WTC11 (cell line): ENCODE measurements around the gene BCO1. TPM values are rescaled to one million over a fixed set of nuclear protein-coding genes. Genes with fewer than 3 reads are reported as not detected.

Experiments
- ATAC-seq: fragments of 200-7000 bp; cut with Tn5 transposase; 2 replicates; pipeline ENCODE4 v1.10.0; 2021; ENCODE audit warnings: mild to moderate bottlenecking, moderate library complexity
- CTCF ChIA-PET: fragments of 300-600 bp; sonication (Branson Sonifier 250); formaldehyde crosslinking; loops from one replicate; lab custom pipeline; 2021; ENCODE audit warnings: antibody characterized with exemption; lab: Charles Lee
- POLR2A ChIA-PET: fragments of 350-600 bp; sonication (Branson Sonifier 250); formaldehyde crosslinking; loops from one replicate; lab custom pipeline; 2021; ENCODE audit warnings: antibody characterized with exemption; lab: Charles Lee
- DNase-seq: peaks from one replicate; pipeline ENCODE4 v3.0.0; 2021; ENCODE audit warnings: low spot score
- H3K27ac Mint-ChIP-seq: 2 replicates; pipeline ENCODE4 v1.8.0; 2021; ENCODE audit warnings: mixed read lengths
- H3K27me3 Mint-ChIP-seq: 2 replicates; pipeline ENCODE4 v1.8.0; 2021; ENCODE audit warnings: low read depth, mild to moderate bottlenecking, moderate library complexity, mixed read lengths
- H3K36me3 Mint-ChIP-seq: 2 replicates; pipeline ENCODE4 v1.8.0; 2021; ENCODE audit warnings: mixed read lengths
- H3K4me1 Mint-ChIP-seq: 2 replicates; pipeline ENCODE4 v1.8.0; 2022; ENCODE audit warnings: mixed read lengths
- H3K4me3 Mint-ChIP-seq: 2 replicates; pipeline ENCODE4 v1.8.0; 2021; ENCODE audit warnings: mild to moderate bottlenecking, moderate library complexity, mixed read lengths
- H3K9me3 Mint-ChIP-seq: 2 replicates; pipeline ENCODE4 v1.8.0; 2021; ENCODE audit warnings: mixed read lengths
- CBFB ChIP-seq: sonication (generic); formaldehyde crosslinking; IDR thresholded peaks from 2 replicates; pipeline ENCODE4 v1.8.1; 2022; ENCODE audit warnings: mild to moderate bottlenecking, low read depth, missing genetic modification reagents
- EMX1 ChIP-seq: fragments of 250-450 bp; sonication (Bioruptor Pico); IDR thresholded peaks from 2 replicates; pipeline ENCODE4 v1.8.0; 2021; ENCODE audit warnings: mild to moderate bottlenecking
- ERG ChIP-seq: fragments of 250-450 bp; sonication (Bioruptor Pico); IDR thresholded peaks from 2 replicates; pipeline ENCODE4 v1.8.0; 2021; ENCODE audit warnings: mild to moderate bottlenecking
- ETV6 ChIP-seq: sonication (generic); formaldehyde crosslinking; IDR thresholded peaks from 2 replicates; pipeline ENCODE4 v1.8.1; 2022; ENCODE audit warnings: mild to moderate bottlenecking, missing genetic modification reagents
- FOXJ3 ChIP-seq: sonication (generic); formaldehyde crosslinking; IDR thresholded peaks from 2 replicates; pipeline ENCODE4 v1.9.0; 2021; ENCODE audit warnings: missing genetic modification reagents, mild to moderate bottlenecking, borderline replicate concordance
- FOXK1 ChIP-seq: sonication (generic); formaldehyde crosslinking; IDR thresholded peaks from 2 replicates; pipeline ENCODE4 v1.8.0; 2022; ENCODE audit warnings: mild to moderate bottlenecking, moderate library complexity, missing genetic modification reagents
- GTF2I ChIP-seq: fragments of 250-450 bp; sonication (Bioruptor Pico); conservative IDR thresholded peaks from 2 replicates; pipeline ENCODE4 v1.4.0; 2021; ENCODE audit warnings: mild to moderate bottlenecking
- HMGXB4 ChIP-seq: sonication (generic); formaldehyde crosslinking; IDR thresholded peaks from 2 replicates; pipeline ENCODE4 v1.8.1; 2023; ENCODE audit warnings: mild to moderate bottlenecking, moderate library complexity, missing genetic modification reagents
- IRF1 ChIP-seq: sonication (generic); formaldehyde crosslinking; IDR thresholded peaks from 2 replicates; pipeline ENCODE4 v1.8.0; 2023; ENCODE audit warnings: missing genetic modification reagents
- MAX ChIP-seq: sonication (generic); formaldehyde crosslinking; IDR thresholded peaks from 2 replicates; pipeline ENCODE4 v1.8.0; 2022; ENCODE audit warnings: mild to moderate bottlenecking, missing genetic modification reagents
- MLX ChIP-seq: sonication (generic); formaldehyde crosslinking; IDR thresholded peaks from 2 replicates; pipeline ENCODE4 v1.8.1; 2023; ENCODE audit warnings: mild to moderate bottlenecking, missing genetic modification reagents, moderate library complexity
- NFATC4 ChIP-seq: fragments of 250-450 bp; sonication (Bioruptor Pico); IDR thresholded peaks from 2 replicates; pipeline ENCODE4 v1.9.0; 2021; ENCODE audit warnings: mild to moderate bottlenecking
- NFE2L1 ChIP-seq: sonication (generic); formaldehyde crosslinking; IDR thresholded peaks from 2 replicates; pipeline ENCODE4 v1.8.1; 2023; ENCODE audit warnings: missing genetic modification reagents
- NR1H2 ChIP-seq: sonication (generic); formaldehyde crosslinking; IDR thresholded peaks from 2 replicates; pipeline ENCODE4 v1.9.0; 2021; ENCODE audit warnings: mild to moderate bottlenecking, moderate library complexity, missing genetic modification reagents
- NR3C1 ChIP-seq: sonication (generic); formaldehyde crosslinking; conservative IDR thresholded peaks from 2 replicates; pipeline ENCODE4 v1.8.1; 2023; ENCODE audit warnings: low read depth, mild to moderate bottlenecking, missing genetic modification reagents
- PRDM15 ChIP-seq: sonication (generic); formaldehyde crosslinking; IDR thresholded peaks from 2 replicates; pipeline ENCODE4 v1.8.0; 2022; ENCODE audit warnings: missing genetic modification reagents
- SMAD3 ChIP-seq: sonication (generic); formaldehyde crosslinking; IDR thresholded peaks from 2 replicates; pipeline ENCODE4 v1.8.0; 2022; ENCODE audit warnings: missing genetic modification reagents, mild to moderate bottlenecking, borderline replicate concordance
- TCF7 ChIP-seq: sonication (generic); formaldehyde crosslinking; IDR thresholded peaks from 2 replicates; pipeline ENCODE4 v1.8.0; 2022; ENCODE audit warnings: mild to moderate bottlenecking, low read depth, missing genetic modification reagents, moderate library complexity
- TEAD4 ChIP-seq: sonication (generic); formaldehyde crosslinking; IDR thresholded peaks from 2 replicates; pipeline ENCODE4 v1.8.0; 2022; ENCODE audit warnings: mild to moderate bottlenecking, missing genetic modification reagents
- ZNF232 ChIP-seq: sonication (generic); formaldehyde crosslinking; IDR thresholded peaks from 2 replicates; pipeline ENCODE4 v1.8.0; 2022; ENCODE audit warnings: mild to moderate bottlenecking, missing genetic modification reagents
- ZNF263 ChIP-seq: sonication (generic); formaldehyde crosslinking; IDR thresholded peaks from 2 replicates; pipeline ENCODE4 v1.8.1; 2022; ENCODE audit warnings: low read depth, mild to moderate bottlenecking, moderate library complexity, missing genetic modification reagents
- ZNF512 ChIP-seq: sonication (generic); formaldehyde crosslinking; IDR thresholded peaks from 2 replicates; pipeline ENCODE4 v1.8.1; 2022; ENCODE audit warnings: missing genetic modification reagents, borderline replicate concordance
- ZSCAN18 ChIP-seq: fragments of 250-450 bp; sonication (Bioruptor Pico); IDR thresholded peaks from 2 replicates; pipeline ENCODE4 v2.1.2; 2022; ENCODE audit warnings: mild to moderate bottlenecking, moderate library complexity
- total RNA-seq: library from RNA; stranded (reverse); gene quantifications from 3 replicates; pipeline ENCODE4 v1.2.3, GENCODE V29; 2021

Gene BCO1
- total RNA-seq, 1 experiment from 2014 or later, result 0.15 TPM

- TF ChIP-seq HMGXB4 (CRISPR knock-in tag) (no peak), ZNF263 (no peak), IRF1 (CRISPR knock-in tag) (no peak), FOXK1 (CRISPR knock-in tag) (no peak), ETV6 (CRISPR knock-in tag) (no peak), FOXJ3 (CRISPR knock-in tag) (no peak), NFE2L1 (CRISPR knock-in tag) (no peak), PRDM15 (CRISPR knock-in tag) (no peak), ERG (no peak)
- Mint-ChIP-seq H3K9me3 (no peaks in the 10 kb centered on the region), H3K4me3 (no peak overlapping the region), H3K27ac (no peak overlapping the region), H3K4me1 (peaks cover 17% of the 10 kb centered on the region), H3K27me3 (peaks cover 4% of the 10 kb centered on the region; the same call in 1 of the 2 replicates), H3K36me3 (no peaks in the 10 kb centered on the region)
- ChIA-PET CTCF (interaction anchor here (2.1 kb wide), 1 partner anchor 114 kb away, joined by 9 read pairs; no protein-coding TSS in a partner anchor), POLR2A (no interaction called here)
- DNase-seq, result no peak
- no peak for ATAC-seq
Observed at GRCh38 chr16:81319221-81319912, 80.9 kb downstream of the BCO1 start.

GRCh38 chr16:81321039-81321438 lies 82.5 kb downstream of the BCO1 start:
- no peaks in the 10 kb centered on the region for H3K36me3 Mint-ChIP-seq
- no peak for TF ChIP-seq ZNF512
- TF ChIP-seq ZNF232 (CRISPR knock-in tag), result no peak
- no peak for TF ChIP-seq GTF2I (CRISPR knock-in tag)
- no peak for TF ChIP-seq MAX (CRISPR knock-in tag)
- no peak for TF ChIP-seq TEAD4 (CRISPR knock-in tag)
- TF ChIP-seq MLX (CRISPR knock-in tag), result no peak
- TF ChIP-seq CBFB (CRISPR knock-in tag), result no peak
- TF ChIP-seq NR1H2 (CRISPR knock-in tag), result no peak
- TF ChIP-seq NR3C1 (CRISPR knock-in tag), result no peak
- TF ChIP-seq ZSCAN18 (CRISPR knock-in tag), result no peak
- TF ChIP-seq NFE2L1 (CRISPR knock-in tag), result no peak
- no peak for TF ChIP-seq NFATC4 (CRISPR knock-in tag)
- no peak for TF ChIP-seq SMAD3
- TF ChIP-seq EMX1, result no peak
- no peak for TF ChIP-seq TCF7
- TF ChIP-seq ZNF263, result no peak
- TF ChIP-seq, all 79 proteins: peak for 0
- DNase-seq, result no peak
- H3K4me1 Mint-ChIP-seq, result peaks cover 14% of the 10 kb centered on the region
- CTCF ChIA-PET, result no interaction called here
- no peak overlapping the region for H3K4me3 Mint-ChIP-seq
- no peaks in the 10 kb centered on the region for H3K9me3 Mint-ChIP-seq
- H3K27me3 Mint-ChIP-seq, result peaks cover 1% of the 10 kb centered on the region; the same call in 1 of the 2 replicates
- no peak overlapping the region for H3K27ac Mint-ChIP-seq
- POLR2A ChIA-PET, result no interaction called here
- no peak for ATAC-seq
